ENCODE results near the gene DLX4.

The DLX4 gene

DNA sequence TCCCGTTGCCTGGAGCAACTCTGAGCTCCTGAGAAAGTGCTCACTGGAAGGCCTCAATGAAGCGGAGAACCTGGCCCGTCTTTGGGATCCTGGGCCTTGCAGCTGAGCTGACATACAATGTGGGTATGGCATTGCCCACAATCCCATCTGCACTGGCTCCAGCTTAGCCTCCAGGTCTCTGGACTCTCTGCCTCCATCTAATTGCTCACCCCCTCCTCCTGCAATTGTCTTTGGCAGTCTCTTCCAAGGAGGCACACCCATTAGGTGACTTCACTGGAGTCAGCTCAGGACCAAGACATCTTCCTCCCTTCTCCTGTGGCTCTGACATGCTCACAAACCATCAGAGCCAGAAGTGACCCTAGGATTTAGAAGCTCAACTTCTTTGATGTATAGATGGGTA, 1.5 kb downstream of the DLX4 start:
- no peak for DNase-seq

DNA sequence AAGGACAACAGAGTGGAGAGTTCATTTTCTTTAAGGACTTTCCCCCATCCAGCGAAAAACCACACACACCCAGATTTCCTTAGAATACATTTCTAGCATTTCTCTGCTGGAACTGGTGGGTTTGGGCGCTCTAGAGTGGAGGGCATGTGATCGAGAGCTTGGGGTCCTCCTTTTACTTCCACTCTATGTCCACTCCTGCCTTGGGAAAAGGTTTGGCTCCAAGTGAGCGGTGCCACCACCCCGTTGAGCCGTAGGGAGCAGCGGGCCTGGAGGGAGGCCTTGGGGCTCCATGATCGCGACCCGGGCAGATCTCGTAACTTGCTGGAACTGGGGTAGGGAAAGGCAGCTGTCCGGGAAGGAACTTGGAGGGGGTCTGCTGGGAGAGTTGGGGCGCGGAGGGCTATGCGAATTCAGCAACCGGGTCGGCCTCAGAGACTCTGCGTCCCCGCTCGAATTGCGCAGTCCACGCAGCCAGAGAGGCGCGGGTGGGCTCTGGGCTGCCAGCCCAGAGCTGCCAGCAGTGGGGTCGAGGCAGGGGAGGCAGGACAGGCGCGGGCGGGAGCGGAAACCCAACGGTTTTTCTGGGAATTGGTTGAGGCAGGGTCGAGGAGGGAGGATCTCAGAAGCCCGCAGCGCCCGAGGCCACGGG, 2.3 kb downstream of the DLX4 start:
- no peak for DNase-seq

DNA sequence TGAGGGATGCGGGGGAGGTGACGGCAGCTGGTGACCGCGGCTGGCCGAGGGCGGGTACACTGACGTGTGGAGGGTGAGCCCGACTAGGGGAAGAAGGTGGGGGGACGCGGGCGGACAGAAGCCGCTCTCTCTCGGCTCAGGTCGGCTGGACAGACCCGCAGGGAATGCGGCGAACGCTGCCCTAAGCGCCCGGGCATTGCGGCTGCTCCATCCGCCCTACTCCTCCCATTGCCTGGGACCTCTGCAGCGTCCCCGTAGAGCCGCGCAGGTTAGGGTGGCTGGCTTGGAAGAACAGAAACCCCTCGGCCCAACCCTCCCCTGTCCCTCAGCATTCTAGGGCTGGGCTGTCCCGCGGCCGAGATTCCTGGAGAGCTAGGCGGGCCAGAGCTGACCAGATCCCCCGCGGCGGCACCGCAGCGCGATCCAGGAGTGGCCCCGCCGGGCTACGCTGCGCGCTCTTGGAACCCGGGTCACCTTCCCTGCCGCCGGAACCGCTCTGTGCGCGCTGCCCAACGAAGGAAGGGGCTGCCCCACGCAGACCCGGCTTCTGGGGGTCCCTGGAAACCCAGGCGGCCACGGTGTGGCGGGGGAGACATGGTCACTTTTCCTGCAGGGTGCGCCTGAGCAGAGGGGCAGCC, 3.0 kb downstream of the DLX4 start:
- DNase-seq, result no peak

DNA sequence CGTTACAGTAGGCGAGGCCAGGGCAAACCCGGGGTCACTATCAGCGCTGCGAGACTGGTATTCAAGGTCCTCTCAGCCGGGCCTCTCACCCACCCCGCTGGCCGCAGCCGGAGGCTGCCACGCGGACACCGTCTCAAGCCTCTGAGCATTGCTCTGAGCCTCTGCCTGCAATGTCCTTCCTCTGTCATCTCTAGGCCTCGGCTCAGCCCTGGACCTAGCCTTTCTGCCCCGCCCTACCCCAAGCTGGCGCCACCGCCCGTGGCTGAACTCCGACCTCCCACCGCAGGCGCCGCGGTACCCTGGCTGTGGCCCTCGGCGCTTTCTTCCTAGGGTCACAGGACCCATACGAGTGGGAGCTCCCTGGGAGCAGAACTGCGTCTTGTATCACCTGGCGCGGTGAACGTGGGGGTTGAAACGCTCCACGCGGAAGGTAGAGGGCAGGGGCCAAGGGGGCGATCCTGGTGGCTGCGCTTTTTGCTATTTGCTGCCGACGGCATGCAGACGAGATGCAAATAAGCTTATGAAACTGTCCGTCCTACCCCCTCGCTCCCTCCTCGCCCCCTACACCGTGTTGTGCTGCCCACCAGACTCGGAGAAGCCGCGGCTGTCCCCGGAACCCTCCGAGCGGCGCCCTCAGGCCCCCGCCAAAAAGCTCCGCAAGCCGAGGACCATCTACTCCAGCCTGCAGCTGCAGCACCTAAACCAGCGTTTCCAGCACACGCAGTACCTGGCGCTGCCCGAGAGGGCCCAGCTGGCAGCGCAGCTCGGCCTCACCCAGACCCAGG, 3.7 kb downstream of the DLX4 start:
- no peak for DNase-seq

DNA sequence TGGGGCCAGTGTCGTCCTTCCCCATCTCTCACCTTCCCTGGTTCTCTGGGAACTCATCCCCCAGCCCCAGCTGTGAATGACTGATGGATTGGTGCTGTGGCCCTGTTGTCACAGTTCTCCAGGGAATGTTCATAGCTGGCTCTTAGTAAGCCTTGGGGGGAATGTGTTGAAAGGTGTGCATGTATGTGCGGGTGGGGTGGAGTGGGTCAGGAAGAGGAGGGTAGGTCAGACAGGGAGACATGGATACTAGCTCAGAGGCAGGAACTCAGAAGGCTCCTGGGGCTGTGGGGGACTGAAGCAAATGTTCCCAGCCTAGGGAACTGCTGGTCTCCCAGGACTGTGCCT, 4.3 kb downstream of the DLX4 start:
- DNase-seq, result no peak

DNA sequence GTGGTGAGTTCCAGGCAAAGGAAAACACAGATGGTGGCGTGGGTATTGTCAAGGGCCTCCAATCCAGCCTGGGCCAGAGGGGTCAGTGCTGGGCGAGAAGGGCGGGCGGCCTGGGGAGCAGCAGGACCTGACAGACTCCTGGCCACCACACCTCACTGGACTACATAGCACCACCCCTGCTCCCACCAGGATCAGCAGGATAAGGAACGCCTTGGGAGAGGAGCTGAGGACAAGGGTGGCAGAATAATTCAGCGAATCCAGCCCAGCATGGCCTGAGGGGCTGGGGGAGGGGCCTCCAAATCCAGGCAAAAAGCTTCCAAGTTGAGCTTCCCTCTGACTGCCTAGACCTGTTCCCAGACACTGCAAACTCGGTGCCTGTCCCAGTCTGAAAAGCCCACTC, 6.5 kb downstream of the DLX4 start:
- DNase-seq, result no peak

DNA sequence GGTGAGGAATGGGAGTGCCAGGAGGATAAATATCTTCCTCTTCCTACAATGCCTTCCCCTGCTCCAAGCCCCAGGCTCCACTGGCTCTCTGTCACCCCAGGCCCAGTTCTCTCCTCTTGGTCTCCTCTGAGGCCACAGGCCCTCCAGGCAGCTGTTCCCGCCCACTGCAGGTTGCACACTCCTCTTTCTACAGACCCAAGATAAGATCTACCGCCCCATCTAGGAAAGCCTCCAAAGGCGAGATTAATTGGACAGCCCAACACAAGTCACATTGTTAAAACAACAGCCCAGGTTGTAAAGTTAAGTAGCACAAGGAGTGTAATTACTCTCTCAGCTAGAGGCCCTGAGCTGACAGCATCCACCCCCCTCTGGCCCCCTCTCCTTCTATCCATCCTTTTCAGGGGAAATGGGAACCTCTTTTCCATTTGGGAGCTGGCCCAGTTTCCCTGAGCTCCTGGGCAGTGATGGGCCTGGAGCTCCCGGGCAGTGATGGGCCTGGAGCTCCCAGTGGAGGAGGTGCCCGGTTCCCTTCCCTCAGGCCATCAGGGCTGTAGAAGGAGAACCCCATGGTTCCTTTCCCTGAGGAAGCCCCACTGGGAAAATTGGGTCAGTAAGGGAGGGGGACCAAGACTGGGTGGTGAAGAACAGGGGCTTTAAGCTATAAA, 7.3 kb downstream of the DLX4 start:
- no peak for DNase-seq

DNA sequence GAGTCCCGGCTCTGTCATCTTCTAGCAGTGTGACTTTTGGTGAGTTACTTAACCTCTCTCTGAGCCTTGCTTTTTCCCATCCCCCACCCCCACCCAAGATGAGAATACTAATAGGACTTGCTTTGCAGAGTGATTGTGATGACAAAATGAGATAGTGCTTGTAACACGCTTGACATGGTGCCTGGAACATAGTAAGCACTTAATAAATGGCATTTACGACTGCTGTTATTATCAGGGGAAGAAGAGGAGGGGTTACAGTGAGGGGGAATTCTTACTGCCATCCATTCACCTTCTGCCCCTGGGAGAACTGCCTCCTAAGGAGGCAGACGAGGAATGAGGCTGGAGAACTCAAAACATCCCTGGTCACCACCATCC, 7.8 kb downstream of the DLX4 start:
- no peak for DNase-seq

DNA sequence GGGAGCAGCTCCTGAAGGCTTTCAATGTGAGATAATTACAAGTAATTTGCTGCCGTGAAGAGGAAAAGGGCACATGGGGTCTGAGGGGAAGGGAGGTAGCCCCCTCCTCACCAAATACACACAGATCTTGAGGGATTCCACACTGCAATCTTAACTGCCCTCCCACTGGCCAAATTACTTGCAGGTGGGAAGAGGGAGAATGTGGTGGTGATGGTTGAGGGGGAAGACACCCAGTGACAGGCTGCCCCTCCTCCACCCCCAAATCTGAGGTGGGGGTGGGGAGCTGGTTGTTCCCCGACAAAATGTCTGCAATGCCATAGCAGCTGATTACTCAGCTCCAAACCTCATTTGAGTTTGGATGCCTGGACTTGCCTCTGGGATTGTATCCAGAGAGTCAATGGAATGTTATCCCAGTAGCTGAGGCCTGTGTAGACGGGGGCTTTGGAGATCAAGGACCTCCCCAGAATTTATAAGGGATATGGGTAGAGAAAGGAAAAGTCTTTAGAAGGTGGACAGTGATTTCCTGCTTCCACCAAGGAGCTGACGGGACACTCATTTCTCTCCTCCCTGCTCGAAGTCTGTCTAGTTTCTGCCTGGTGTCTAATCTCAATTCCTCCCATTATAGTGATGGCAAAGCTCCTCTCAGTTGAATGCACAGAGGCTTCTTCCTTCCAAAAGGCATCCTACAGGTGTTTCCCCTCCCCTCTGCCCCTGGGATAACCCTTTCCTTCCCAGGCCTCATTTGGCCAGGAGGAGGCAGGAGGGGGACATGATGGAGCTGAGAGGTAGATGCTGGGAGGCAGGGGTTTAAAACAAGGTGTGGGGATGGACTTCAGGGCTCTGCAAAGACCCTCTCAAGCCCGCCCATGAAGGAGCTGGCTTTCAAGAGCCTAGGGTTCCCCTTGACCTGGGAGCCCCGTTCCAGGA, 8.7 kb downstream of the DLX4 start:
- DNase-seq, result no peak

DNA sequence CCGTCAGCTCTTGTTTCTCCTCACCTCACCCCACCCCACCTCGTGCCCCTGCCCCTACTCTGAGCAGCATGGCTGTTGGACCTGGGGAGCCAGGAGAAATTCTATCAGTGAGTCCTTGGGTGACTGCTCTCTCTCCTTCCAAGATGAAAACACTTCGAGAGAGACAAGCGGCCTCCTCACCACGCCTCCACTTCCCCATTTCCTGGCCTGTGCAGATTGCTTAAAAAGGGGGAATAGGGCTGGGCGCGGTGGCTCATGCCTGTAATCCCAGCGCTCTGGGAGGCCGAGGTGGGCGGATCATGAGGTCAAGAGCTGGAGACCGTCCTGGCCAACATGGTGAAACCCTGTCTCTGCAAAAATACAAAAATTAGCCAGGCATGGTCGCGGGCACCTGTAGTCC, 9.5 kb downstream of the DLX4 start:
- no peak for DNase-seq

DNA sequence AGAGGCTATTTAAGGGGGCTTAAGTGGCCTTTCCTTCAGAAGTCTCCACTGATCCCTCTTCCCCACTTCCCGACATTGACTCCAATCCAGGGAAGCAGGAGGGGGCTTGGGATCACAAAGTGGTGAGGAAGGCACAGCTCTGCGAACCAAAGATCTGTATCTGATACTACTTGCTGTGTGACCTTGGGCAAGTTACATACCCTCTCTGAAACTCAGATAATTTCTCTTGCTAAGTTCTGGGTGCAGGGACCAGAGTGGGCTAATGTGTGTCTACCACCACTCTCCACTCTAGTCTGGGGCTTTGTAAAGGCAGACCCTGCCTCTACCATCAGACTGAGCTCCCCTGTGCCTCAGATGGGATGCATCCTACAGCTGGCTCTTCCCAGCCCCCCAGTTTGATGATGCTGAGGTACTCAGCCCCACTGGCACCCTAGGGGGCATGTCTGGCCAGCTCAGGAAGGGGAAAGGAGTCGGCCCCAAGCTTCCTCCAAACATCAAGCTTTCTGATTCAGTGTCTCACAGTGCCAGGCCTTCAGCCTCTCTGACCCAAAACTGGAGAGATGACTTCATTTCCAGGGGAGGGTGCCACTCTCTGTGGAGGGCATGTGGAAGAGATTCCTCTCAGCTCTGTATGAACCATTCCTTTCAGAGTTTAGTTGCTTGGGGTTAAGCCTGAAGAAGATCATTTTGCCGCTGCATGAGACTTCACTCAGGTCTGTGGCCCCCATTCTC, 10.9 kb downstream of the DLX4 start:
- no peak for DNase-seq

DNA sequence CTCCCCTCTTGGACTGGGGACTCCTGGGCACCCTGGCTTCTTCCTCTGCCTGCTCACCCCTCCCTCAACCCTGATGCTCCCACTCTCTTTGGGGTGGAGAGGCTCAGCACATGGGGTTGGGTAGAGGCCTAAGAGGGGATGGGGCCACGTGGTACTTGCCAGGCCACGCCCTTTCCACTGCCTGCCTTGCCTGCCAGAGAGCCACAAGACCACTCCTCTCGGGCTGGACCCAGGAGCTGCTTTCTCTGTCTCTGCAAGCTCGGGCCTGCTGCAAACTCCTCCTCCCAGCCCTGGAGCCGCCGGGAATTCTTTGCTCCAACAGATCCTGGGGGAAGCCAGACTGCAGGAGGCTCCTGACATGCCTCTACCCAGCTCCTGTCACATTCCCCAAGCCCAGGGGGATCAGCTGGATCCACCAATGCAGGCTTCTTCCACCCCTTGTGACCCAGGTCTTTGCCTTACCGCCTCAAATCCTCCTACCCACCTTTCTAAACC, 11.8 kb downstream of the DLX4 start:
- no peak for DNase-seq

DNA sequence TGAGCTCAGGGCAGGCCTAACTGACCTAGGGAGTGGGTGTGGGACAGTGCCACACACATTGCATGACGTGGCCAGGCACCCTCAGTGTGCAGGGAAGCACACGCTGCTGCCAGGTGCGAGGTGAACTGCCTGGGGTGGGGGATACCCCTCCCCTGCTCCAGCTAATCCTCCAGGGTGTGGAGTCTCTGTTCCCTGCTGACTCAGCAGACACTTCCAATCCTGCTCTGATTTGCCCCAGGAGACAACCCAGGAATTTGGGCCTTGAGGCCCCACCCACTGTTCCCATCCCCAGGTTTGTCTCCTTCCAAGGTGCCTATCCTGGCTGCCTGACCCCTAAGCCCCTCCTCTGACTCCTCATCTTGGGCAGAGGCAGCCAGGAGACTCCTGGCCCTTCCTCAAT, 15.3 kb downstream of the DLX4 start:
- DNase-seq, result no peak

DNA sequence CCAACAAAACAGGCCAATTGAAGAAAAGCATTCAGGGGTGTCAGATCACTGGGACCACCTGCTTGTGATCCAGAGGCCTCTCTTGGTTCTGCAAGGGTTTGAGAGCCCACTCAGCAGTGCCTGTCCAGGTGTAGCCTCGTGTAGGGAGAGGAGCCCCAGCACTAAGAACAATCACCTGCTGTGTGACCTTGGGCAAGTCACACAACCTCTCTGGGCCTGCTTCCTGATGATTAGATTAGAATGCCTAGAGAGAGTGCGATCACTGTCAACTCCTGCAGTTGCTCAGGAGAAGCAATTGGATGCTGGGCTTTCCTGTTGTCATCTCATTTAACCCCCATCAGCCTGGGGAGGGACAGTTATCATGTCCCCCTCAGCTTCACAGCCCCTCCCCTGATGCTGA, 15.8 kb downstream of the DLX4 start:
- DNase-seq, result no peak

DNA sequence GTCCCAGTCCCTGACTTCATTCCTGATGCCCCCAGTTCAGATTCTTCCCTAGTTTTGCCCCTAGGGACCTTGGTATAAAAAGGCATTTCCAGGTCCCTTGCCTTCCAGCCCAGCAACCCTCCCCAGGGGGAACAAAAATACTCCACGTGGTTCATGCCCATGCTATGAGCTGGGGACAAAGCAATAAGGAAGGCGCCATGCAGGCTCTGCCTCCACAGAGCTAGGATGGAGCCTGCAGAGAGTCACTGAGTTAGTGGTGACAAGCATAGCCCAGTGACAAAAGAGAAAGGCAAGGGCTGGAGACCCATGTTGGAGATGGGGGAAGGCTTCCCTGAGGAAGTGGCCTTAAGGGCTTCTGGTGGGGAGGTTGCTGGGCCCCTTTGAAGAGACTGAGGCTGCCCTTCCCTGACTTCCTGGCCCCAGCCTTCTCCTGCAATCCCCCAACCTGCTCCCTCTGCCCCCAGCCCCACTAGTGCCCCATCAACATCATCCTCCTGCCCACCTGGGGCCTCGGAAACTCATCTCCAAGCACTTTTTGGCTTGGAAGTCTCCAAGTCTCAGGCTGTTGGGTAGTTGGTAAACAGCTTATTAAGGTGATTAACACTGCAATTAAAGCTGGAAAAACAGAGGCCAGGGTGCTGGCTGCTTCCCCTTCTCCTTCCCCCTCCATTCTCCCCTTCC, 16.5 kb downstream of the DLX4 start:
- DNase-seq, result no peak

DNA sequence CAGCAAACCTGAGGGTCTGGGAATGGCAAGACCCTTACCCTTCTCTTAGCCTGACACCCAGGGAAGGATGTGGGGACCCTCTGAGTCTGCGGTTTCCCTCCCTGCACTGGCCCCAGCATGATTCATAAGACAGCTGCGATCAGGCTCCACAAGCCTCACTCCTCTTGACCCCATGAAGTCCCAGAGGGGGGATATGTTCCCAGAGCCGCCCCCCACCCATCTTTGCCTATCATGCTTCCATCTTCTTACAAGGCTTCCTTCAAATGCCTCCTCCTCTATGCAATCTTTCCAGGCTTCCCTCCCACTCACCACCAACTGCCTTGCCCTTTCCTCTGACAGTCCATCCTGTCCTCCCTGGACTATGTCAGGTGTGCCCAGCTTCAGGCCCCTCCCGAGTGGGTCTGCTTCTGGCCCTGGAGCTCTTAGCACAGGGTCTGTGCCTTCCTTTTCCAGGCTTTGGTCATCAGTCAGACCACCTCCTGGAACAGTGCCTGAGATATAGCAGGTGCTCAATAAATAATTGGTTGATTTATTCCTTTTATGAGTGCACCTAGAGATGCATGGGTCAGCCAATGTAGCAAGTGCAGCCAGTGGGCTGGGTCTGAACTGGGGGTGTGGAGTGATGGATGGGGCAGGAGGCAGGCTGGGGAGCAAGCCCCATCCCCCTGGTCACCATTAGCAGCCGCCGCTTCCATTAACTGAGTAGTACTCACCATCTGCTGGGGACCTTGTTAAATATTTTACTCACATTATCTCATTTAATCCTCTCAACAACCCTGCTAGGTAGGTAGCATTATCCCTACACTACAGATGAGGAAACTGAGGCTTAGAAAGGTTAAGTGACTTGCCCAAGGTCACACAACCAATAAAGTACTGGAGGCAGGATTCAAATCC, 17.7 kb downstream of the DLX4 start:
- DNase-seq, result no peak

DNA sequence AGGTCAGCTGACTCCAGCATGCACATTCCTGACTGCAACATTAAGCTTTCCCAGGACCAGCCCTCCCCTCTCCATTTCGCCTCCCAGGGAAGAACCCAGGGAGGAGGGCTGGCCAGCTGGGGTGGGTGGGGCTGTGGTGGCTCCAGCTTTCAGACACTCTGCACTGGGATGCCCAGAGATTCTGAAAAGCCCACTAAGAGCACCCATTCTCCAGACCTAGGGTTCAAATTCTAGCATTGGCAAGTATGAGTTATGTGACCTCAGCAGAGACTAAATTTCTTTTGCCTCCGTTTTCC, 18.2 kb downstream of the DLX4 start:
- no peak for DNase-seq

DNA sequence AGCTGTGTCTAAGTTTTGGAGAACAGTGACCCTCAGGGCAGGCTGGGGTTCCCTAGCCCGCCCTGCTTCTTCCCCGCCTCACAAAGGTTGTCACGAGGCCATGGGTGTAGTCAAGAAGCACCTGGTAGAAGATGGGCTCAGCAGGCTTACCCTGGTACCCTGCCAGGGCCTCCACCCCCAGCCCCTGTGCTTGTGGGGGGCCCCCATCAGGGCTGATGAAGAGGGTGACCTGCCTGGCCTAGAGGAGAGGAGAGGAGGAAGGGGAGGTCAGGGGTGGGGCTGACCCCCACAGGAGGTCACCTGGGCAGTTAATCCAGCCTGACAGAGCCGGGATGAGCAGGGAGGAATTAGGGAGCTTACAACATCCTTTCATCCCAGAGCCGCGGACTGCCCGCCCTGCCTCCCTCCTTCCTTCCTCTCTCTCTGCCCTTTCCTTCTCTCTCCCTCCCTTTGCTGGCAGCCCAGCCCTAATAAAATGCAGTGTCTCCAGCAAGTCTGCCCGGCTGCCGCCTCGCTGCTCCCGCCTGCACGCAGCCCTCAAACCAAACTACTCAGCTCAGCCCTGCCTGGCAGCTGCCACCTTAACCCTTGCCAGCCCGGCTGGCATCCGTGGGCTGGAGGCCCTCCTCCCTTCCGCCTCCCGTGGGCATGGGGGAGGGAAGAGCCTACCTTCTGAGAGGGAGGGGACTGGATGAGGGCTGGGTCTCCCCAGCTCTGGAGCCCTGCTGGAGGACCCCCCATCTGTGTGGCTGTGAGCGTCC, 18.9 kb downstream of the DLX4 start:
- peak; percentile 86 for DNase-seq

DNA sequence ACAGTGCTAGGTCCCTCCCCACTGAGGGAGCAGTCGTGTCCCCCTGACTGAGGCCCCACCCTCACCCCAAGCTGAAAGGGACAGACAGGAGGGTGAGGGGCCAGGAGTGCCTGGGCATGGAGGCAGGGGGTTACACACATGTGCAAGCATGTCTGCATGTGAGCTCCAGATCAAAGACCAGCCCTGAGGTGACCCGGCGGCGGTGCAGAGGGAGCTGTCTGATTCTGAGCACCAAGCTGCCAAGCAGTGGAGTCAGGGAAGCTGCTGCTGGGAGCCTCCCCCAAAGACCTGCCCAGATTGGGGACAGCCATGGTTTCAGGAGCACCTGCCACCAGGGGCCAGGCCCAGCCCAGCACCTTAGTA, 20.5 kb downstream of the DLX4 start:
- DNase-seq, result no peak

DNA sequence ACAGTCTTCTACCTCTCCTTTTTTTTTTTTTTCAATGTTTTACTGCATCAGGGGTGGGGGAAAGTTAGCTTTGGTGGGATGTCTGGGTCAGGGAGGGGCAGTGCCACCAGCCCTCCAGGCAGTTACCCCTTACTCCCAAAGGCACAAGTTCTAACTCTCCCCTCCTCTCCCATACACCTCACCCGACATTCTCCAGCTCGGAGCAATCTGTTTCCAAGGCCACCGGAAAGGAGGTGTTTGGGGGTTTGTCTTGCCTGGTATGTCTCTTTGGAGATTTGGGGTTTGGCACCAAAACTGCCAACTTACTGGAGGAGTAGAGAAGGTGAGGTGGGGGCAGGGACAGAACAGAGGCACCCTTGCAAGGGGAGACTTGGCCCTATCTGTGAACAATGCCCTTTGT, 21.3 kb downstream of the DLX4 start:
- no peak for DNase-seq
